Hepatocyte (in vitro differentiated cells): Measurements from ENCODE around the gene SPRR2D. TPM values are rescaled to one million over a fixed set of nuclear protein-coding genes. Genes with fewer than 3 reads are reported as not detected.

Experiments
- DNase-seq: peaks from one replicate; pipeline ENCODE4 v3.0.0-alpha.2; 2016; ENCODE audit warnings: low spot score
- H2AFZ ChIP-seq: fragments of 200-600 bp; sonication (generic); 2 replicates; pipeline ENCODE4 v1.6.0; 2016; ENCODE audit warnings: antibody characterized with exemption, mild to moderate bottlenecking
- H3K27ac ChIP-seq: fragments of 200-600 bp; sonication (generic); 2 replicates; pipeline ENCODE4 v1.5.1; 2016; ENCODE audit warnings: mild to moderate bottlenecking
- H3K27me3 ChIP-seq: fragments of 200-600 bp; sonication (generic); 2 replicates; pipeline ENCODE4 v1.6.1; 2016
- H3K36me3 ChIP-seq: fragments of 200-600 bp; sonication (generic); replicated peaks from 2 replicates; pipeline ENCODE4 v1.5.1; 2016; ENCODE audit warnings: low read depth; ENCODE audit not compliant: insufficient read depth
- H3K4me1 ChIP-seq: fragments of 200-600 bp; sonication (generic); 2 replicates; pipeline ENCODE4 v1.5.1; 2016; ENCODE audit warnings: mild to moderate bottlenecking, moderate library complexity; ENCODE audit not compliant: insufficient read depth
- H3K4me2 ChIP-seq: fragments of 200-600 bp; sonication (generic); 2 replicates; pipeline ENCODE4 v1.6.0; 2016
- H3K4me3 ChIP-seq: fragments of 200-600 bp; sonication (generic); 2 replicates; pipeline ENCODE4 v1.5.1; 2016; ENCODE audit warnings: mild to moderate bottlenecking
- H3K79me2 ChIP-seq: fragments of 200-600 bp; sonication (generic); 2 replicates; pipeline ENCODE4 v1.6.0; 2017; ENCODE audit warnings: mild to moderate bottlenecking
- H3K9me2 ChIP-seq: fragments of 200-600 bp; sonication (generic); replicated peaks from 2 replicates; pipeline ENCODE4 v1.6.0; 2017; ENCODE audit warnings: mild to moderate bottlenecking; ENCODE audit not compliant: insufficient read depth
- H3K9me3 ChIP-seq: fragments of 200-600 bp; sonication (generic); 2 replicates; pipeline ENCODE4 v1.5.1; 2016; ENCODE audit warnings: low read depth, mild to moderate bottlenecking
- H4K20me1 ChIP-seq: fragments of 200-600 bp; sonication (generic); 2 replicates; pipeline ENCODE4 v1.6.0; 2016; ENCODE audit warnings: mild to moderate bottlenecking; ENCODE audit not compliant: insufficient read depth, poor library complexity, severe bottlenecking
- CTCF ChIP-seq: fragments of 200-600 bp; sonication (generic); IDR thresholded peaks from 2 replicates; pipeline ENCODE4 v1.5.1; 2016; ENCODE audit warnings: antibody characterized with exemption, mild to moderate bottlenecking; ENCODE audit not compliant: poor library complexity
- EZH2 ChIP-seq: fragments of 200-600 bp; sonication (generic); IDR thresholded peaks from 2 replicates; pipeline ENCODE4 v1.6.1; 2016; ENCODE audit warnings: antibody characterized with exemption, mild to moderate bottlenecking, borderline replicate concordance
- EZH2phosphoT487 ChIP-seq: fragments of 200-600 bp; sonication (generic); IDR thresholded peaks from one replicate; pipeline ENCODE4 v1.6.1; 2018; ENCODE audit warnings: antibody characterized with exemption, mild to moderate bottlenecking, low read depth, moderate library complexity; ENCODE audit not compliant: unreplicated experiment, severe bottlenecking
- WGBS: methylation state at CpG from one replicate; pipeline ENCODE4 v1.1.6; 2016; ENCODE audit warnings: low lambda C conversion rate; ENCODE audit errors: missing lambda C conversion rate; 5-methylcytosine and 5-hydroxymethylcytosine counted together
- polyA plus RNA-seq: library from polyadenylated mRNA; unstranded; fragments of >200 nt; fragmentation: Nextera tagmentation; extraction: Ambion mirVana; gene quantifications from 2 replicates; pipeline ENCODE4 v1.2.1, GENCODE V29; 2016
- small RNA-seq: library from RNA; depleted of rRNA; stranded (forward); fragments of <200 nt; gene quantifications from one replicate; pipeline ENCODE3, GENCODE V24; 2014
- total RNA-seq: library from RNA; depleted of rRNA; stranded (reverse); fragments of >200 nt; gene quantifications from 2 replicates; pipeline ENCODE4 v1.2.3, GENCODE V29; 2014

SPRR2D gene
- total and polyA plus RNA-seq, 2 experiments from 2014 or later: not detected

GRCh38 chr1:152996633-152997400 is 44.1 kb downstream of the SPRR2D start:
- no peak overlapping the region for H3K27ac ChIP-seq
- no peak overlapping the region for H3K4me2 ChIP-seq
- H3K4me1 ChIP-seq: no peaks in the 10 kb centered on the region
- 48% methylated on average over 5 of the region's 5 CpGs for WGBS
- H3K9me3 ChIP-seq: peaks cover 2% of the 10 kb centered on the region
- no peaks in the 10 kb centered on the region for H3K27me3 ChIP-seq
- TF ChIP-seq CTCF (no peak), EZH2phosphoT487 (no peak), EZH2 (no peak)
- H3K9me2 ChIP-seq: no peaks in the 10 kb centered on the region
- no peak for DNase-seq
- no peak overlapping the region for H3K4me3 ChIP-seq
- no peaks in the 10 kb centered on the region for H3K79me2 ChIP-seq
- H4K20me1 ChIP-seq: peaks cover 3% of the 10 kb centered on the region
- no peaks in the 10 kb centered on the region for H3K36me3 ChIP-seq
- H2AFZ ChIP-seq: no peak overlapping the region

GRCh38 chr1:152995842-152996241 is 45.1 kb downstream of the SPRR2D start:
- Histone ChIP-seq H3K4me1 (no peaks in the 10 kb centered on the region), H3K27ac (no peak overlapping the region), H3K36me3 (no peaks in the 10 kb centered on the region), H2AFZ (no peak overlapping the region), H3K79me2 (no peaks in the 10 kb centered on the region), H3K4me2 (no peak overlapping the region), H3K27me3 (no peaks in the 10 kb centered on the region), H3K9me2 (no peaks in the 10 kb centered on the region), H3K4me3 (no peak overlapping the region), H4K20me1 (peaks cover 3% of the 10 kb centered on the region), H3K9me3 (peaks cover 2% of the 10 kb centered on the region)
- TF ChIP-seq CTCF: no peak
- no peak for TF ChIP-seq EZH2
- TF ChIP-seq EZH2phosphoT487: no peak
- WGBS: 19% methylated on average over 1 of the region's 1 CpG
- DNase-seq: no peak

GRCh38 chr1:152993186-152993585 is 47.7 kb downstream of the SPRR2D start:
- TF ChIP-seq EZH2 (no peak), EZH2phosphoT487 (no peak), CTCF (no peak)
- H3K4me3 ChIP-seq: no peak overlapping the region
- no peak overlapping the region for H2AFZ ChIP-seq
- H3K27me3 ChIP-seq: no peaks in the 10 kb centered on the region
- H3K4me2 ChIP-seq: no peak overlapping the region
- no peaks in the 10 kb centered on the region for H3K4me1 ChIP-seq
- no peaks in the 10 kb centered on the region for H3K9me2 ChIP-seq
- H4K20me1 ChIP-seq: peaks cover 3% of the 10 kb centered on the region
- H3K36me3 ChIP-seq: no peaks in the 10 kb centered on the region
- no peaks in the 10 kb centered on the region for H3K79me2 ChIP-seq
- H3K27ac ChIP-seq: no peak overlapping the region
- WGBS: 57% methylated on average over 6 of the region's 6 CpGs
- H3K9me3 ChIP-seq: no peaks in the 10 kb centered on the region
- no peak for DNase-seq

Small RNAs within 50 kb of the gene (small RNA-seq; reads per million reads assigned to genes)
- gene AL356867.1 (not detected), gene RF00322 (not detected)

Other genes with a start within 250 kb of the SPRR2D start
- not detected in 2 replicates for gene LCE1D, start 244.4 kb downstream of the SPRR2D start, total RNA-seq
- not detected in 2 replicates for gene LCE1D, start 244.4 kb downstream of the SPRR2D start, polyA plus RNA-seq
- not detected in 2 replicates for gene LCE1C, start 234.5 kb downstream of the SPRR2D start, total RNA-seq
- not detected in 2 replicates for gene LCE1C, start 234.5 kb downstream of the SPRR2D start, polyA plus RNA-seq
- gene LCE1B, start 229.1 kb downstream of the SPRR2D start, total RNA-seq: not detected in 2 replicates
- not detected in 2 replicates for gene LCE1B, start 229.1 kb downstream of the SPRR2D start, polyA plus RNA-seq
- gene LCE1A, start 213.6 kb downstream of the SPRR2D start, total RNA-seq: not detected in 2 replicates
- gene LCE1A, start 213.6 kb downstream of the SPRR2D start, polyA plus RNA-seq: not detected in 2 replicates
- gene LCE6A, start 198.3 kb downstream of the SPRR2D start, total RNA-seq: not detected in 2 replicates
- not detected in 2 replicates for gene LCE6A, start 198.3 kb downstream of the SPRR2D start, polyA plus RNA-seq
- not detected in 2 replicates for gene LCE7A, start 181.1 kb downstream of the SPRR2D start, total RNA-seq
- not detected in 2 replicates for gene LCE7A, start 181.1 kb downstream of the SPRR2D start, polyA plus RNA-seq
- not detected in 2 replicates for gene SMCP, start 162.8 kb downstream of the SPRR2D start, total RNA-seq
- not detected in 2 replicates for gene SMCP, start 162.8 kb downstream of the SPRR2D start, polyA plus RNA-seq
- gene IVL, start 132.6 kb downstream of the SPRR2D start, total RNA-seq: 0.52 TPM in 1 of 2 replicates, not detected in the other
- not detected in 2 replicates for gene IVL, start 132.6 kb downstream of the SPRR2D start, polyA plus RNA-seq
- gene SPRR5, start 93.9 kb downstream of the SPRR2D start, total RNA-seq: not detected in 2 replicates
- gene SPRR5, start 93.9 kb downstream of the SPRR2D start, polyA plus RNA-seq: not detected in 2 replicates
- not detected in 2 replicates for gene SPRR4, start 70.5 kb downstream of the SPRR2D start, total RNA-seq
- not detected in 2 replicates for gene SPRR4, start 70.5 kb downstream of the SPRR2D start, polyA plus RNA-seq
- gene SPRR1A, start 57.0 kb downstream of the SPRR2D start, total RNA-seq: not detected in 2 replicates
- gene SPRR1A, start 57.0 kb downstream of the SPRR2D start, polyA plus RNA-seq: not detected in 2 replicates
- not detected in 2 replicates for gene SPRR3, start 39.4 kb downstream of the SPRR2D start, total RNA-seq
- gene SPRR3, start 39.4 kb downstream of the SPRR2D start, polyA plus RNA-seq: 0.40 and 0.72 TPM in 2 replicates
- gene SPRR1B, start 9.9 kb downstream of the SPRR2D start, total RNA-seq: not detected in 2 replicates
- gene SPRR1B, start 9.9 kb downstream of the SPRR2D start, polyA plus RNA-seq: 0.54 TPM in 1 of 2 replicates, not detected in the other
- not detected in 2 replicates for gene SPRR2A, start 16.4 kb upstream of the SPRR2D start, total RNA-seq
- gene SPRR2A, start 16.4 kb upstream of the SPRR2D start, polyA plus RNA-seq: 1.1 TPM in 1 of 2 replicates, not detected in the other
- not detected in 2 replicates for gene SPRR2B, start 30.5 kb upstream of the SPRR2D start, total RNA-seq
- not detected in 2 replicates for gene SPRR2B, start 30.5 kb upstream of the SPRR2D start, polyA plus RNA-seq
- gene SPRR2E, start 53.4 kb upstream of the SPRR2D start, total RNA-seq: not detected in 2 replicates
- not detected in 2 replicates for gene SPRR2E, start 53.4 kb upstream of the SPRR2D start, polyA plus RNA-seq
- gene SPRR2F, start 72.4 kb upstream of the SPRR2D start, total RNA-seq: 0.80 and 2.5 TPM in 2 replicates
- 26.1 and 42.2 TPM in 2 replicates for gene SPRR2F, start 72.4 kb upstream of the SPRR2D start, polyA plus RNA-seq
- gene SPRR2G, start 109.8 kb upstream of the SPRR2D start, total RNA-seq: not detected in 2 replicates
- not detected in 2 replicates for gene SPRR2G, start 109.8 kb upstream of the SPRR2D start, polyA plus RNA-seq
- gene LELP1, start 162.3 kb upstream of the SPRR2D start, total RNA-seq: not detected in 2 replicates
- not detected in 2 replicates for gene LELP1, start 162.3 kb upstream of the SPRR2D start, polyA plus RNA-seq
- gene PRR9, start 176.5 kb upstream of the SPRR2D start, total RNA-seq: not detected in 2 replicates
- 0.33 TPM in 1 of 2 replicates, not detected in the other for gene PRR9, start 176.5 kb upstream of the SPRR2D start, polyA plus RNA-seq
- not detected in 2 replicates for gene LORICRIN, start 218.6 kb upstream of the SPRR2D start, total RNA-seq
- gene LORICRIN, start 218.6 kb upstream of the SPRR2D start, polyA plus RNA-seq: not detected in 2 replicates